HepG2 (cell line): Measurements from ENCODE around the gene C2CD2. TPM values are rescaled to one million over a fixed set of nuclear protein-coding genes. Genes with fewer than 3 reads are reported as not detected.

Experiments
- AGO2 ChIP-seq: fragments of 200-400 bp; formaldehyde crosslinking; optimal IDR thresholded peaks from 2 replicates; pipeline ENCODE3; 2017; ENCODE audit warnings: mild to moderate bottlenecking, low read depth, low read length, moderate library complexity
- ATF2 ChIP-seq: sonication (generic); formaldehyde crosslinking; IDR thresholded peaks from 2 replicates; pipeline ENCODE4 v1.4.0; 2020; ENCODE audit warnings: missing genetic modification reagents
- ELK4 ChIP-seq: sonication (generic); formaldehyde crosslinking; IDR thresholded peaks from 2 replicates; pipeline ENCODE4 v1.9.0; 2021; ENCODE audit warnings: missing genetic modification reagents, borderline replicate concordance
- GMEB1 ChIP-seq: sonication (generic); formaldehyde crosslinking; IDR thresholded peaks from 2 replicates; pipeline ENCODE4 v1.5.1; 2020; ENCODE audit warnings: missing genetic modification reagents, mild to moderate bottlenecking, borderline replicate concordance
- HOXD1 ChIP-seq: sonication (generic); formaldehyde crosslinking; IDR thresholded peaks from 2 replicates; pipeline ENCODE4 v1.5.0; 2020; ENCODE audit warnings: missing genetic modification reagents
- TRIM24 ChIP-seq: sonication (generic); formaldehyde crosslinking; IDR thresholded peaks from 2 replicates; pipeline ENCODE4 v1.8.0; 2022; ENCODE audit warnings: mild to moderate bottlenecking, missing genetic modification reagents
- ZBTB40 ChIP-seq, 2 experiments: fragments of 450-650 bp in 1 of 2; sonication (generic) in 1 of 2; formaldehyde crosslinking in 1 of 2; IDR thresholded peaks; 2 replicates each; pipeline versions ENCODE4 v1.6.1 to v1.8.0; 2016 to 2022; ENCODE audit warnings: antibody characterized with exemption in 1 of 2, mild to moderate bottlenecking in 1 of 2, missing genetic modification reagents in 1 of 2
- ZFP90 ChIP-seq: sonication (generic); formaldehyde crosslinking; IDR thresholded peaks from 2 replicates; pipeline ENCODE4 v1.8.0; 2022; ENCODE audit warnings: missing genetic modification reagents, mild to moderate bottlenecking, inconsistent platforms, borderline replicate concordance
- ZNF136 ChIP-seq: sonication (generic); formaldehyde crosslinking; IDR thresholded peaks from 2 replicates; pipeline ENCODE4 v1.8.1; 2022; ENCODE audit warnings: low read depth, mild to moderate bottlenecking, moderate library complexity, missing genetic modification reagents
- ZNF75D ChIP-seq: sonication (generic); formaldehyde crosslinking; IDR thresholded peaks from 2 replicates; pipeline ENCODE4 v1.8.1; 2023; ENCODE audit warnings: missing genetic modification reagents, mild to moderate bottlenecking, borderline replicate concordance
- ZSCAN9 ChIP-seq: IDR thresholded peaks from 2 replicates; pipeline ENCODE4 v1.6.1; 2016; ENCODE audit warnings: borderline replicate concordance
- polyA plus RNA-seq, 8 experiments: library from polyadenylated mRNA; depleted of rRNA in 3 of 8; stranded (reverse) in 7 of 8; unstranded in 1 of 8; fragments of >200 nt; fragmentation: Illumina TruSeq in 4 of 8; extraction: Trizol in 4 of 8; gene quantifications; 2 replicates each; pipeline versions ENCODE4 v1.2.1 to v1.2.3, GENCODE V29; 2011 to 2016; ENCODE audit warnings: low read depth in 4 of 8, missing spikeins in 1 of 8, mixed read lengths in 1 of 8; ENCODE audit not compliant: insufficient read depth in 1 of 8
- total RNA-seq, 5 experiments: library from RNA; depleted of rRNA; stranded (reverse); fragments of >200 nt; fragmentation: Illumina TruSeq; extraction: Trizol; gene quantifications; 2 replicates each; pipeline ENCODE4 v1.2.3, GENCODE V29; 2016; ENCODE audit warnings: low read depth in 1 of 5
- TF ChIP-seq, protein P1 (sequence below): sonication (generic); formaldehyde crosslinking; conservative IDR thresholded peaks from 2 replicates; pipeline ENCODE4 v1.8.0; 2022; ENCODE audit warnings: low read depth, missing genetic modification reagents

The C2CD2 gene
- total and polyA plus RNA-seq, 2 of the 13 experiments (the other 11 are each of a cell fraction or from before 2014, with no cell fraction given) = 12.5 to 19.7 TPM

DNA sequence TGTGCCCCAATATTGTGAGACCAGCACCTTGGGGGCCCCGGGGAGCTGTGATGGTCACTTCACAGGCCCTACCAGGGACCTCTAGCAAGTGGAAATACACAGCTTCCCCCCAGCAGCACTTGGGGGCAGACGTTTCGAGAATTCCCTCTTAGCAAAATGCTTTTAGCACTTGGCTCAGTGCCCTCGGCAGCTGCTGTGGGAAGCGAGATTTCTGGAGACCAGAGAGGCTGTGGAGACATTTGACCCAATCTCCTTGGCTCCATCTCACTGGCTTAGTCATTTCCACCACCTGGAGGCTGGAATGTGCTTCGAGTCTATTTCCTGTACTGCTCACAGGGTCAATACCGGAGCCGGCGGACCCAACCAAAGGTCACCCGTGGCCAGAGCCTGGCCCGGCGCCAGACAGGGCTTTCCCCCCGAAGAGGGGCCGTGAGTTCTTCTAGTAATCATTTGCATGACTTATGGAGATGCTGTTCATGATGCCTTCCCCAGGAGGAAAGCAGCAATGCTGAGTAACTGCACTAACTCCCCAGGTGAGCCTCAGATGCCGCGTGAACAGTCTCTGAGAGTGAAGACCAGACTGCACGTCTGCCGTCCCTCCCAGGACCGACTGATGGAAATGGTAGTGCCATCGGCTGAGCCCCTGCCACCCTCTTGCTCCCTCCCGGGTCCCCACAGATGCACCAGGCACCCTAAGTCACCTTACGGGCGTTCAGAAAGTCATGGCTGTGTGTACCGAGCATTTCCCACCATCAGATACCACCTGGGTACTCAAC lies 4.4 kb upstream of the C2CD2 start (continued):
- TF ChIP-seq GMEB1 (CRISPR knock-in tag) (no peak), ZNF136 (no peak), TRIM24 (CRISPR knock-in tag) (no peak), ZBTB40 (IDR thresholded peaks at IDR 0.05) (no peak), ZBTB40 (CRISPR knock-in tag; IDR thresholded peaks at IDR 0.05) (no peak), ZSCAN9 (CRISPR knock-in tag) (no peak), ZFP90 (CRISPR knock-in tag) (no peak), ZNF75D (no peak), ATF2 (no peak), AGO2 (no peak), ELK4 (CRISPR knock-in tag) (no peak), HOXD1 (no peak)
- TF ChIP-seq, protein P1, sequence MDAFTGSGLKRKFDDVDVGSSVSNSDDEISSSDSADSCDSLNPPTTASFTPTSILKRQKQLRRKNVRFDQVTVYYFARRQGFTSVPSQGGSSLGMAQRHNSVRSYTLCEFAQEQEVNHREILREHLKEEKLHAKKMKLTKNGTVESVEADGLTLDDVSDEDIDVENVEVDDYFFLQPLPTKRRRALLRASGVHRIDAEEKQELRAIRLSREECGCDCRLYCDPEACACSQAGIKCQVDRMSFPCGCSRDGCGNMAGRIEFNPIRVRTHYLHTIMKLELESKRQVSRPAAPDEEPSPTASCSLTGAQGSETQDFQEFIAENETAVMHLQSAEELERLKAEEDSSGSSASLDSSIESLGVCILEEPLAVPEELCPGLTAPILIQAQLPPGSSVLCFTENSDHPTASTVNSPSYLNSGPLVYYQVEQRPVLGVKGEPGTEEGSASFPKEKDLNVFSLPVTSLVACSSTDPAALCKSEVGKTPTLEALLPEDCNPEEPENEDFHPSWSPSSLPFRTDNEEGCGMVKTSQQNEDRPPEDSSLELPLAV (CRISPR knock-in tag) = no peak
